LNCAP (cell line): ENCODE data around the gene HNRNPC.

ENCODE experiments used
- TF ChIP-seq, protein P1 (sequence below): fragments of 450-650 bp; IDR thresholded peaks from 2 replicates; pipeline ENCODE4 v1.5.1; 2017; ENCODE audit warnings: mild to moderate bottlenecking

The HNRNPC gene

DNA sequence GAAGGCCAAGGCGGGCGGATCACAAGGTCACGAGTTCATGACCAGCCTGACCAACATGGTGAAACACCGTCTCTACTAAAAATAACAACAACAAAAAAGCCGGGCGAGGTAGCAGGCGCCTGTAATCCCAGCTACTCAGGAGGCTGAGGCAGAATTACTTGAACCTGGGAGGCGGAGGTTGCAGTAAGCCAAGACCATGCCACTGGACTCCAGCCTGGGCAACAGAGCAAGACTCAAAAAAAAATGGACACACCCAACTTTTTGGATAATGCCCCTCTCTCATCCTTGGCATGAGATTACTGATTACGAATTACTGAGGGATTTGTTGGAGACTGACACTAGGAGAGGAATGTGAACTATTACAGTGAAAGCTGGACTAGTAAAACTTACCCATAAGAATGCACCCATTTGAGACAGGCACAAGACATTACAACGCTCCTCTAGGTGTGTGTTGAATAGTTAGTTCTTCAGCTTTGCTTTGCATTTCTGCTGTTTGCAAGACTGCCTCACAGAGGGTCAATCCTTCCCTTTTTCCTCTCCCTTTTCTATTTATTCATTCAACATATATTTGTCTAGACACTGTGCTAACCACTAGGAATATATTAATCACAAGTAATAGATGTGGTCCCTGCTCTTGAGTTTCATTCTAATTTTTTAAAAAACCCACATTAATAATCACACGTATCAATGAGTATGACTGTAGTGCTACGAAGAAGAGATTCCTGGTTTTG is 67.3 kb downstream of the HNRNPC start:
- TF ChIP-seq, protein P1, sequence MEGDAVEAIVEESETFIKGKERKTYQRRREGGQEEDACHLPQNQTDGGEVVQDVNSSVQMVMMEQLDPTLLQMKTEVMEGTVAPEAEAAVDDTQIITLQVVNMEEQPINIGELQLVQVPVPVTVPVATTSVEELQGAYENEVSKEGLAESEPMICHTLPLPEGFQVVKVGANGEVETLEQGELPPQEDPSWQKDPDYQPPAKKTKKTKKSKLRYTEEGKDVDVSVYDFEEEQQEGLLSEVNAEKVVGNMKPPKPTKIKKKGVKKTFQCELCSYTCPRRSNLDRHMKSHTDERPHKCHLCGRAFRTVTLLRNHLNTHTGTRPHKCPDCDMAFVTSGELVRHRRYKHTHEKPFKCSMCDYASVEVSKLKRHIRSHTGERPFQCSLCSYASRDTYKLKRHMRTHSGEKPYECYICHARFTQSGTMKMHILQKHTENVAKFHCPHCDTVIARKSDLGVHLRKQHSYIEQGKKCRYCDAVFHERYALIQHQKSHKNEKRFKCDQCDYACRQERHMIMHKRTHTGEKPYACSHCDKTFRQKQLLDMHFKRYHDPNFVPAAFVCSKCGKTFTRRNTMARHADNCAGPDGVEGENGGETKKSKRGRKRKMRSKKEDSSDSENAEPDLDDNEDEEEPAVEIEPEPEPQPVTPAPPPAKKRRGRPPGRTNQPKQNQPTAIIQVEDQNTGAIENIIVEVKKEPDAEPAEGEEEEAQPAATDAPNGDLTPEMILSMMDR: no peak

DNA sequence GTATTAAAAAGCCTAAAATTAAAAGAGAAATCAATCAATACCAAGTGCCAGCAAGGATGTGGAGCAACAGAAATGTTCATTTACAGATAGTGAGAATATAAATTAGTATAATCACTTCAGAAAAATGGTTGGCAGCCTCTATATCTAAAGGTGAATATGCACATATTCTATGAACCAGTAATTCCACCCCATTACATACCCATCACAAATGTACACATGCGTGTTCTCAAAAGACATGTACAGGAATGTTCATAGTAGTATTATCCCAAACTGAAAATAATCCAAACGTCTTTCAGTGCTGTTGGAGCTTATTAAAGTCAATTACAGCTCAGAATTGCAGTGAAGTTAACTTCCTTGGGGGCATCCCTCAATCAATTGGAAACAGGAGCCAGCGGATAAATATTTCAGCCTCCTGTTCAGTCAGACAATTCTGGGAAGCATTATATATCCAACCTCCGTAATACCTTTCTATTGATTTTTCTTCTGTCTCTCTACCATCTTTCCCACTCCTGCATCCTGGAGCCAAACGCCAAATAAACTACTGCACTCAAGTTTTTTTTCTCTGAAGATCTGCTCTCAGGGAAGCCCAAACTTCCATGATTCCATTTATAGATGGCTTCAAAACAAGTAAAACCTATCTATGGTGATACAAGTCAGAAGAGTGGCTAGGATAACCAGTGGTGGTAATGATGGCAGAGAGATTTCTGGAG is 68.3 kb downstream of the HNRNPC start:
- TF ChIP-seq, protein P1: no peak

DNA sequence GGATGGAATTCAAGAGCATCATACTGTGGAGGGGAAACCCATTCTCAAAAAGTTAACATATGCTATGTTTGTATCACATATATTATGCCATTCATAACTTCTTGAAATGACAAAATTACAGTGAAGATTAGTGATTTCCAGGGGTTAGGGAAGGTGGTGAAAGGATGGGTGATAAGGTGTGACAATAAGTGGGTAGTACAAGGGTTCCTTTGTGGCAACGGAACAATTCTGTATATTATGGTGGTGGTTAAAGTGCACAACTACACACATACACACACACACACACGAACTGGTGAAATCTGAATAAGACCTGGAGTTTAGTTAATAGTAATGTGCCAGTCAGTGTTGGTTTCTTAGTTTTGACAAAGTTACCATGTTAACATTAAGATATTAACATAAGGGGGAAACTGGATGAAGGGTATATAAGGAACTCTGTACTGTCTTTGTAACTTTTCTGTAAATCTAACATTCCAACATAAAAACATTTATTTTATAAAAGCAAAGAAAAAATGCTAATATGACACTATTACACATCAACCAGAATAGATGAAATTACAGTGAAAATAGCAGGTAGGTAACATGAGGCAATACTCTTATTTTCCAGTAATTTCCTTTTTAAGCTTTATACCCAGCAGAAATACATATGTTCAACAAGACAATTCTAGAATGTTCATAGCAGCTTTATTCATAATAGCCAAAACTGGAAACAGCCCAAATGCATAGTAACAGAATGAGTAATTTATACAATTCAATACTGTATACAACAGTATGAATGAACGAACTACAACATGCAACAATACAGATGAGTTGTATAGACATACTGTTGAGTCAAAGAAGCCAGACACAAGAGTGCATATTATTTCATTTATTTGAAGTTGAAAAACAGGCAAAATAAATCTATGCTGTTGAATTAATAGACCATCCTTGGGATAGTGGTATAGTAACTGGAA is 69.4 kb downstream of the HNRNPC start:
- TF ChIP-seq, protein P1: no peak

DNA sequence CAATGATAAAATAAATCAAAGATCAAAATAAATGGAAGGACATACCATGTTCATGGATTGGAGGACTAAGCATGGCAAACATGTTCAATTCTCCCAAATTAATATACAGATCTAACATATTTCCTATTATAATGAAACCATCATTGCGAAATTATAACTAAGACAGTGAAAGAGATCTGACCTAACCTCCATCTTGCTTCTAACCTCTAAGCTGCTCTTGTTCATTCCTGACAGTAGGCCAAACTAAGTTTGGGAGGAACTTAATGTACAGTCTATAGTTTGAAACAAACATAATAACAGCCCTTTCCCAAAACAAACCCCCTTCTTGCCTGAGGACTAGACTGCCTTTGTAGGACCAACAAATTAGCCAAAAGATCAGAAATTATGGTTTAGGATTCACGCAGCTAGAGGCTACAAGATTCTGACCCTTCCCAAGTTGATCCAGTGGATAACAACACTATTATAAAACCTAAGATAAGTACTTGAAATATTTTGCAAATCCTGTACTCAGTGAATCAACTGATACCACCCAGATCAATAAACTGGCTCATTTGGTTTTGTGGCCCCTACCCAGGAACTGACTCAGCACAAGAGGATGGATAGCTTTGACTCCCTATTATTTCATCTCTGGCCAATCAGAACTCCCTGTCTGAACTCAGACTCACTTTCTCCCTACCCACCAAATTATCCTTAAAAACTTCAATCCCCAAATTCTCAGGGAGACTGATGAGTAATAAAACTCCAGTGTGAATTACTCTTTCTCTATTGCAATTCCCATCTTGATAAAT is 71.6 kb downstream of the HNRNPC start:
- TF ChIP-seq, protein P1: no peak

DNA sequence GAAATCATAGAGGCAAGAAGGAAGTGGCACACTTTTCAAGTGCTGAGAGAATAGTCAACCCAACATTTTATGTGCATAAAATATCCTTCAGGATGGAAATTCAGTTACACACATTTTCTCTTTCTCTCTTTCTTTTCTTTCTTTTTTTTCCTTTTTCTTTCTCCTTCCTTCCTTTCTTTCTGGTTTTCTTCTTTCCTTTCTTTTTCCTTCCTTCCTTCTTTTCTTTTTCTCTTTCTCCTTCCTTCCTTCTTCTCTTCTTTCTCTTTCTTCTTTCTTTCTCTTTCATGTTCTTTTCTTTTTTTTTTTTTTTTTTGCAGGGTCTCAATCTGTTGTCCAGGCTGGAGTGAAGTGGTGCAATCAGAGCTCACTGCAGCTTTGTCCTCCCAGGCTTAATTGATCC is 74.6 kb downstream of the HNRNPC start:
- TF ChIP-seq, protein P1: no peak

DNA sequence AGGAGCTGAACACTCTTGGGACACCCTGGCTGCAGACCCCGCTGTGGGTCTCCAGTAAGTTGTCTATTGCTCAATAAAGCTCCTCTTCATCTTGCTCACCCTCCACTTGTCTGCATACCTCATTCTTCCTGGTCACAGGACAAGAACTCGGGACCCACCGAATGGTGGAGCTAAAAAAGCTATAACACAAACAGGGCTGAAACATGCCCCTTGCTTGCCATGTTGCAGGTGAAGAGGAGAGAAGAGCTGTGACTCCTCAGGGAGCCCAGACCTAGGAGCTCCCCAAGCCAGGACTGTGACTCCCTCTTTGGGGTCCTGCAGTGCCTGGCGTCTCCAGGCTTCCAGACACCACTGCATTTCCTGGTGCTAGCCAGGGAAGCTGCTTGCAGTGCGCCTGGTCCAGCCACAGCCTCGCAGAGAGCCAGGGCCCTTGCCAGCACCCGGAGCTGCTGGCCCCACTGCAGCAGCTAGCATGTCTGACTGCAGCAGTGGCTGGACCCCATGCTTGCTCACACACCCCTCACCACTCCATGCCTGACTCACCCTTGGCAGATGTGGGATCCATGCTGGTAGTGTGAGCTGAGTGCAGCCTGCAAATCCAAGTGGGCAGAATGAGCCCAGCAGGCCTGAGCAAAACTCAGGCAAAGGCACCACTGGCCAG is 76.2 kb downstream of the HNRNPC start:
- TF ChIP-seq, protein P1: no peak
